ENCODE measurements around the gene RXRA. TPM values are rescaled to one million over a fixed set of nuclear protein-coding genes. Genes with fewer than 3 reads are reported as not detected.

The RXRA gene
- 83.3 TPM for total RNA-seq (ENCODE audit: unreplicated experiment)
- long read RNA-seq, partial matches to known transcripts = 0 of 23 reads
- long read RNA-seq, other reads (novel, unspliced or antisense) = 23 of 23 reads

DNA sequence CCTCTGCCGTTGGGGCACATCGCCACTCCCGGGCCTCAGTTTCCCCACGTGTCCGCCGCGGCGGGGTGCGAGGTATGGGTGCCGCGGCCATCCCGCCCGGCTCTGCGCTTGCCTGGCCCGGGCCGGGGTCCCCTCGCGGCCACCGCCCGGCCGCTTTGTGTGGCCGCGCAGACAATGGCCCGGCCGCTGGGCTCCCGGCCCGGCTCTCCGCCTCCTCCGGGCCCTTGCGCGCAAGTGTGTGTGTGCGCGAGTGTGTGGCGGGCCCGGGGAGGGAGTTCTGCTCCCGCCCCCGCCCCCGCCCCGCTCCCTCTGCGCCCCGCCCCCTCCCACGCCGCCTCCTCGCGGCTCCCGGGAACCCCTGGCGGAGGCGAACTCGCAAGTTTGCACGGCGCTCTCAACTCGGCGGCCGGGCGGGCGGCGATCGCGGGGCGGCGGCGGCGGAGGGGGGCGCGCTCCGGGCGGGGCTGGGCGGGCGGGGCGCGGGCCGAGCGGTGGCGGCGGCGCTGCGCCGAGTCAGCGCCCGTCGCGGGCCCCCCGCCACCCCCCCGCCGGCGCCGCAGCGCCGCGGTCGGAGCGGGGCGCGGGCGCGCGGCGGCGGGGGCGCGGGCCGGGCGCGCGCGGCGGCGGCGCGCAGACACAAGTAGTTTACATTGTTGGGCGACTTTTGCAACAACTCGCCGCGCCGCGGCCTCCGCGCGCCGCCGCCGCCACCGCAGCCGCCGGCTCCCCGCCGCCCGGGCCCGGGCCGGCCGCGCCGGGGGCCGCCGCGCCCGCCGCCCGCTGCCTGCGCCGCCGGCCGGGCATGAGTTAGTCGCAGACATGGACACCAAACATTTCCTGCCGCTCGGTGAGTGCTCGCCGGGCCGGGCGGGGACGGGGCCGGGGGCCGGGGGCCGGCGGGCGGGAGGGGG, at the start of gene RXRA:
Gene RXRA, plus strand, starts transcription at position 643 of the 911 bp plus-strand sequence. Its CDS starts 177 bp downstream, at position 820.
- peaks cover 16% of the 10 kb centered on the region for H3K4me1 Mint-ChIP-seq (ENCODE audit: unreplicated experiment)
- DNase-seq (ENCODE audit: low spot score) = peak; percentile 82

DNA sequence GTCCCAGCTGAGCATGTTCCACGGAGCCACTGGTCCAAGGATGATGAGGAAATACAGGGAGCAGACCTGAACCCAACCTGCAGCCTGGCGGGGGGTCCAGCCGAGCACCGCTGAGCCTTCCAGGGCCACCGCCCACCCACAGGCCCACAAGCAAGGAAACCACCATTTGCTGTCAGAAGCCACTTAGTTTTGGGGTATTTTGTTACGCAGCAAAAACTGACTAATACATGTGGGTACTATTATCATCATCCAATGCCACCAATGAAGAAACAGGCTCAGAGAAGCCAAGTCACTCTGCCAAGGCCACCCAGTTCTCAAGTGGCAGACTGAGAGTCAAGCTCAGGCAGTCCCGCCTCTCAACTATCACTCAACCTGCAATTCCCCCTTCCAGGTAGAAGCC, 48.0 kb upstream of the RXRA start:
- Mint-ChIP-seq H3K4me1 (ENCODE audit: unreplicated experiment) (no peaks in the 10 kb centered on the region), H3K4me3 (ENCODE audit: unreplicated experiment) (no peak overlapping the region), H3K27me3 (ENCODE audit: unreplicated experiment) (peaks cover 9% of the 10 kb centered on the region), H3K27ac (ENCODE audit: unreplicated experiment) (no peak overlapping the region), H3K36me3 (ENCODE audit: low read depth, unreplicated experiment) (no peaks in the 10 kb centered on the region), H3K9me3 (ENCODE audit: unreplicated experiment) (no peaks in the 10 kb centered on the region)
- DNase-seq (ENCODE audit: low spot score) = no peak
- TF ChIP-seq, protein P1, sequence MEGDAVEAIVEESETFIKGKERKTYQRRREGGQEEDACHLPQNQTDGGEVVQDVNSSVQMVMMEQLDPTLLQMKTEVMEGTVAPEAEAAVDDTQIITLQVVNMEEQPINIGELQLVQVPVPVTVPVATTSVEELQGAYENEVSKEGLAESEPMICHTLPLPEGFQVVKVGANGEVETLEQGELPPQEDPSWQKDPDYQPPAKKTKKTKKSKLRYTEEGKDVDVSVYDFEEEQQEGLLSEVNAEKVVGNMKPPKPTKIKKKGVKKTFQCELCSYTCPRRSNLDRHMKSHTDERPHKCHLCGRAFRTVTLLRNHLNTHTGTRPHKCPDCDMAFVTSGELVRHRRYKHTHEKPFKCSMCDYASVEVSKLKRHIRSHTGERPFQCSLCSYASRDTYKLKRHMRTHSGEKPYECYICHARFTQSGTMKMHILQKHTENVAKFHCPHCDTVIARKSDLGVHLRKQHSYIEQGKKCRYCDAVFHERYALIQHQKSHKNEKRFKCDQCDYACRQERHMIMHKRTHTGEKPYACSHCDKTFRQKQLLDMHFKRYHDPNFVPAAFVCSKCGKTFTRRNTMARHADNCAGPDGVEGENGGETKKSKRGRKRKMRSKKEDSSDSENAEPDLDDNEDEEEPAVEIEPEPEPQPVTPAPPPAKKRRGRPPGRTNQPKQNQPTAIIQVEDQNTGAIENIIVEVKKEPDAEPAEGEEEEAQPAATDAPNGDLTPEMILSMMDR (IDR thresholded peaks at IDR 0.05; ENCODE audit: unreplicated experiment) = no peak

More for the DNA sequence above, at the start of gene RXRA:
- Mint-ChIP-seq H3K36me3 (ENCODE audit: low read depth, unreplicated experiment) (no peaks in the 10 kb centered on the region), H3K27me3 (ENCODE audit: unreplicated experiment) (peaks cover 7% of the 10 kb centered on the region), H3K9me3 (ENCODE audit: unreplicated experiment) (no peaks in the 10 kb centered on the region), H3K4me3 (ENCODE audit: unreplicated experiment) (peak within 1 kb of the TSS; percentile 87), H3K27ac (ENCODE audit: unreplicated experiment) (no peak within 1 kb of the TSS)
- TF ChIP-seq, protein P1 (IDR thresholded peaks at IDR 0.05; ENCODE audit: unreplicated experiment) = no peak

DNA sequence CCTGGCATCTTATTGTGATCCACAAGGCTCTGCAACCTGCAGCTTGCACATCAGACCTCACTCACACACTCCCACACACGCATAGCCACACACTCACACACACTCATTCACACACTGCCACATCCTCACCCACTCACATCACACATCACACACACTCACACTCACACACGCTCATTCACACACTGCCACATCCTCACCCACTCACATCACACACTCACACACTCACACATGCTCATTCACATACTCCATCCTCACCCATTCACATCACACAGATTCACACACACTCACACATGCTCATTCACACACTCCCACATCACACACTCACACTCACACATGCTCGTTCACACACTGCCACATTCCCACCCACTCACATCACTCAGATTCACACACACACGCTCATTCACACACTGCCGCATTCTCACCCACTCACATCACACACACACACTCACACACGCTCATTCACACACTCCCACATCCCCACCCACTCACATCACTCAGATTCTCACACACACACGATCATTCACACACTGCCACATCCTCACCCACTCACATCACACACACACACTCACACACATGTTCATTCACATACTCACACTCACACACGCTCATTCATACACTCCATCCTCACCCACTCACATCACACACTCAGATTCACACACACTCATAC, 47.1 kb upstream of the RXRA start:
- DNase-seq (ENCODE audit: low spot score) = no peak
- Mint-ChIP-seq H3K4me3 (ENCODE audit: unreplicated experiment) (no peak overlapping the region), H3K9me3 (ENCODE audit: unreplicated experiment) (no peaks in the 10 kb centered on the region), H3K4me1 (ENCODE audit: unreplicated experiment) (no peaks in the 10 kb centered on the region), H3K36me3 (ENCODE audit: low read depth, unreplicated experiment) (no peaks in the 10 kb centered on the region), H3K27ac (ENCODE audit: unreplicated experiment) (no peak overlapping the region), H3K27me3 (ENCODE audit: unreplicated experiment) (peaks cover 9% of the 10 kb centered on the region)
- TF ChIP-seq, protein P1 (IDR thresholded peaks at IDR 0.05; ENCODE audit: unreplicated experiment) = no peak

DNA sequence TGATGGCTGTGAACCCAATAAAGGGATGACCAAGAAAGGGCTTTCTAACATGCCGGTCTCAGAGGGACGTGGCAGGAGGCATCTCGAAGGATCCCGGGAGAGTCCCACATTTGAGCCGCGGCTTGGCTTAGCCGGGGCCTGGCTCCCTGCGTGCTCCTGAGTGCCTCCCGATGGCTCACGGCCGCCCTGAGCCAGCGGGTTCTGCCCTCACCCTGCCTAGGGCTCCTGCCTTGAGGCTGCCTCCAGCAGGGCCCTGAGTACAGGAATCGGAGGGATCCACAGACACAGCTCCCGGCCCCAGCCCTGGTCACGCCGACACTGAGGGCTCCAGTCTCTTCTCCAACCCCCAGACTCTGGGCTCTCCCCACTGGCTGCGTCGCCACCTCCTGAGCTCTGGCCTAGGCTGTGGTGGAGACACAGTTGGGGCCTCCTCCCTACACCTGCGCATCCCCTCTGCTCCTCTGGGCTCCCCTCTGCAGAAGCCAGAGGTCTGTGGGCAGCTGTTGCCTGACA, 44.1 kb upstream of the RXRA start:
- TF ChIP-seq, protein P1 (IDR thresholded peaks at IDR 0.05; ENCODE audit: unreplicated experiment) = no peak
- Mint-ChIP-seq H3K4me3 (ENCODE audit: unreplicated experiment) (no peak overlapping the region), H3K9me3 (ENCODE audit: unreplicated experiment) (no peaks in the 10 kb centered on the region), H3K4me1 (ENCODE audit: unreplicated experiment) (no peaks in the 10 kb centered on the region), H3K36me3 (ENCODE audit: low read depth, unreplicated experiment) (no peaks in the 10 kb centered on the region), H3K27ac (ENCODE audit: unreplicated experiment) (no peak overlapping the region), H3K27me3 (ENCODE audit: unreplicated experiment) (peaks cover 7% of the 10 kb centered on the region)
- no peak for DNase-seq (ENCODE audit: low spot score)
